Neural progenitor cell (in vitro differentiated cells): ENCODE measurements around the gene TMPRSS9. TPM values are rescaled to one million over a fixed set of nuclear protein-coding genes. Genes with fewer than 3 reads are reported as not detected.

ENCODE experiments used
- DNase-seq: peaks from one replicate; pipeline ENCODE4 v3.0.0-alpha.2; 2016; ENCODE audit warnings: low spot score
- H2AFZ ChIP-seq: fragments of 200-600 bp; sonication (generic); replicated peaks from 2 replicates; pipeline ENCODE4 v1.6.1; 2016; ENCODE audit warnings: antibody characterized with exemption
- H3F3A ChIP-seq: fragments of 200-600 bp; sonication (generic); 2 replicates; pipeline ENCODE4 v1.6.1; 2016; ENCODE audit warnings: antibody characterized with exemption, low read depth
- H3K27ac ChIP-seq: fragments of 200-600 bp; sonication (generic); 2 replicates; pipeline ENCODE4 v1.5.1; 2016; ENCODE audit warnings: mild to moderate bottlenecking
- H3K27me3 ChIP-seq: fragments of 200-600 bp; sonication (generic); 2 replicates; pipeline ENCODE4 v1.6.1; 2016; ENCODE audit warnings: mild to moderate bottlenecking, moderate library complexity
- H3K36me3 ChIP-seq: fragments of 200-600 bp; sonication (generic); 2 replicates; pipeline ENCODE4 v1.5.1; 2016
- H3K4me1 ChIP-seq: fragments of 200-600 bp; sonication (generic); 2 replicates; pipeline ENCODE4 v1.6.1; 2016; ENCODE audit warnings: mixed run types
- H3K4me2 ChIP-seq: fragments of 200-600 bp; sonication (generic); 2 replicates; pipeline ENCODE4 v1.6.1; 2016
- H3K4me3 ChIP-seq: fragments of 200-600 bp; sonication (generic); 2 replicates; pipeline ENCODE4 v1.5.1; 2016
- H3K79me2 ChIP-seq: fragments of 200-600 bp; sonication (generic); 2 replicates; pipeline ENCODE4 v1.6.1; 2016; ENCODE audit warnings: low read depth
- H3K9ac ChIP-seq: fragments of 200-600 bp; sonication (generic); 2 replicates; pipeline ENCODE4 v1.6.1; 2016
- H3K9me3 ChIP-seq: fragments of 200-600 bp; sonication (generic); 2 replicates; pipeline ENCODE4 v1.5.1; 2016; ENCODE audit warnings: low read depth
- H4K20me1 ChIP-seq: fragments of 200-600 bp; sonication (generic); 2 replicates; pipeline ENCODE4 v1.6.1; 2016; ENCODE audit warnings: low read depth
- H3K27ac Mint-ChIP-seq: 3 replicates; pipeline ENCODE4 v1.8.0; 2021; ENCODE audit warnings: mixed read lengths
- H3K27me3 Mint-ChIP-seq: 2 replicates; pipeline ENCODE4 v1.8.0; 2022; ENCODE audit warnings: low read depth, mild to moderate bottlenecking, inconsistent platforms, moderate library complexity, mixed read lengths; ENCODE audit not compliant: insufficient read depth
- H3K36me3 Mint-ChIP-seq: 3 replicates; pipeline ENCODE4 v1.8.0; 2021; ENCODE audit warnings: mixed read lengths
- H3K4me1 Mint-ChIP-seq: 3 replicates; pipeline ENCODE4 v1.8.0; 2021; ENCODE audit warnings: mixed read lengths
- H3K4me3 Mint-ChIP-seq: 3 replicates; pipeline ENCODE4 v1.8.0; 2021; ENCODE audit warnings: mild to moderate bottlenecking, moderate library complexity, mixed read lengths
- H3K9me3 Mint-ChIP-seq: 3 replicates; pipeline ENCODE4 v1.8.0; 2020; ENCODE audit warnings: mixed read lengths
- CTCF ChIP-seq: fragments of 200-600 bp; sonication (generic); IDR thresholded peaks from 2 replicates; pipeline ENCODE4 v1.5.1; 2017; ENCODE audit warnings: antibody characterized with exemption, mild to moderate bottlenecking
- EZH2 ChIP-seq: fragments of 200-600 bp; sonication (generic); IDR thresholded peaks from 2 replicates; pipeline ENCODE4 v1.6.1; 2017; ENCODE audit warnings: antibody characterized with exemption, mild to moderate bottlenecking, moderate library complexity
- EZH2phosphoT487 ChIP-seq: fragments of 200-600 bp; sonication (generic); IDR thresholded peaks from 2 replicates; pipeline ENCODE4 v1.6.1; 2017; ENCODE audit warnings: antibody characterized with exemption
- total RNA-seq: library from RNA; depleted of rRNA; stranded (reverse); fragments of >200 nt; gene quantifications from 2 replicates; pipeline ENCODE4 v1.2.3, GENCODE V29; 2015; ENCODE audit warnings: low replicate concordance

The TMPRSS9 gene
- total RNA-seq, 1 donor from 2014 or later: not detected

GRCh38 chr19:2412449-2412848, 52.4 kb downstream of the TMPRSS9 start:
- Mint-ChIP-seq H3K9me3 (peaks cover 7% of the 10 kb centered on the region), H3K27ac (peak overlapping the region; percentile 32), H3K36me3 (no peaks in the 10 kb centered on the region), H3K4me1 (no peaks in the 10 kb centered on the region), H3K4me3 (no peak overlapping the region), H3K27me3 (peaks cover 7% of the 10 kb centered on the region)
- no peaks in the 10 kb centered on the region for H3K36me3 ChIP-seq
- H3K9me3 ChIP-seq: no peaks in the 10 kb centered on the region
- no peak overlapping the region for H2AFZ ChIP-seq
- H3F3A ChIP-seq: peaks cover 4% of the 10 kb centered on the region
- H3K27me3 ChIP-seq: no peaks in the 10 kb centered on the region
- no peak for TF ChIP-seq CTCF
- no peak for TF ChIP-seq EZH2phosphoT487
- no peak for TF ChIP-seq EZH2
- H3K9ac ChIP-seq: no peak overlapping the region
- H3K4me3 ChIP-seq: no peak overlapping the region
- H4K20me1 ChIP-seq: no peaks in the 10 kb centered on the region
- no peaks in the 10 kb centered on the region for H3K79me2 ChIP-seq
- DNase-seq: no peak
- H3K4me1 ChIP-seq: no peaks in the 10 kb centered on the region
- no peak overlapping the region for H3K27ac ChIP-seq
- no peak overlapping the region for H3K4me2 ChIP-seq

- Mint-ChIP-seq H3K36me3 (no peaks in the 10 kb centered on the region), H3K4me1 (no peaks in the 10 kb centered on the region), H3K4me3 (no peak overlapping the region), H3K27ac (no peak overlapping the region), H3K9me3 (peaks cover 7% of the 10 kb centered on the region), H3K27me3 (peaks cover 7% of the 10 kb centered on the region)
- Histone ChIP-seq H3K4me1 (no peaks in the 10 kb centered on the region), H3K79me2 (no peaks in the 10 kb centered on the region), H4K20me1 (no peaks in the 10 kb centered on the region), H3K4me2 (no peak overlapping the region), H3K36me3 (no peaks in the 10 kb centered on the region), H3K27me3 (no peaks in the 10 kb centered on the region), H3F3A (peaks cover 4% of the 10 kb centered on the region), H3K27ac (no peak overlapping the region), H3K9me3 (no peaks in the 10 kb centered on the region), H2AFZ (no peak overlapping the region), H3K4me3 (no peak overlapping the region), H3K9ac (no peak overlapping the region)
- no peak for TF ChIP-seq EZH2phosphoT487
- no peak for TF ChIP-seq CTCF
- no peak for TF ChIP-seq EZH2
- DNase-seq: no peak
Observed at GRCh38 chr19:2413159-2413558, 53.1 kb downstream of the TMPRSS9 start.

GRCh38 chr19:2413629-2414028, 53.6 kb downstream of the TMPRSS9 start:
- H3K4me3 Mint-ChIP-seq: no peak overlapping the region
- no peaks in the 10 kb centered on the region for H3K36me3 Mint-ChIP-seq
- H3K27ac Mint-ChIP-seq: no peak overlapping the region
- Histone ChIP-seq H3K9me3 (no peaks in the 10 kb centered on the region), H3K27ac (no peak overlapping the region), H3F3A (peaks cover 4% of the 10 kb centered on the region), H3K4me3 (no peak overlapping the region), H4K20me1 (no peaks in the 10 kb centered on the region), H3K36me3 (no peaks in the 10 kb centered on the region), H3K9ac (no peak overlapping the region), H3K79me2 (no peaks in the 10 kb centered on the region), H2AFZ (no peak overlapping the region), H3K4me1 (no peaks in the 10 kb centered on the region), H3K27me3 (no peaks in the 10 kb centered on the region), H3K4me2 (no peak overlapping the region)
- H3K4me1 Mint-ChIP-seq: no peaks in the 10 kb centered on the region
- H3K27me3 Mint-ChIP-seq: peaks cover 7% of the 10 kb centered on the region
- TF ChIP-seq EZH2 (no peak), CTCF (no peak), EZH2phosphoT487 (no peak)
- H3K9me3 Mint-ChIP-seq: peaks cover 7% of the 10 kb centered on the region
- no peak for DNase-seq
